ENCODE data around the gene FRMD4A.

FRMD4A gene

GRCh38 chr10:13942035-13942434 is 388.7 kb downstream of the FRMD4A start:
- TF ChIP-seq CTCF (conservative IDR thresholded peaks at IDR 0.05), result no peak
- no peak overlapping the region for H3K27ac ChIP-seq

- TF ChIP-seq CTCF (conservative IDR thresholded peaks at IDR 0.05), result no peak
- H3K27ac ChIP-seq, result no peak overlapping the region
These were observed 391.3 kb downstream of the FRMD4A start for GRCh38 chr10:13939391-13939790.

GRCh38 chr10:13938950-13939349 is 391.8 kb downstream of the FRMD4A start:
- no peak overlapping the region for H3K27ac ChIP-seq
- no peak for TF ChIP-seq CTCF (conservative IDR thresholded peaks at IDR 0.05)

GRCh38 chr10:13936826-13937225 is 393.9 kb downstream of the FRMD4A start:
- no peak overlapping the region for H3K27ac ChIP-seq
- no peak for TF ChIP-seq CTCF (conservative IDR thresholded peaks at IDR 0.05)

GRCh38 chr10:13930120-13930519 is 400.6 kb downstream of the FRMD4A start:
- no peak for TF ChIP-seq CTCF (conservative IDR thresholded peaks at IDR 0.05)

GRCh38 chr10:13928451-13928850 is 402.3 kb downstream of the FRMD4A start:
- H3K27ac ChIP-seq, result no peak overlapping the region
- no peak for TF ChIP-seq CTCF (conservative IDR thresholded peaks at IDR 0.05)

More at GRCh38 chr10:13930120-13930519, 400.6 kb downstream of the FRMD4A start:
- H3K27ac ChIP-seq, result no peak overlapping the region

- no peak overlapping the region for H3K27ac ChIP-seq
- TF ChIP-seq CTCF (conservative IDR thresholded peaks at IDR 0.05), result no peak
These were observed 404.5 kb downstream of the FRMD4A start for GRCh38 chr10:13925971-13926780.

Data from VCaP (cell line).